Measurements from ENCODE around the gene PLEKHA4.

GRCh38 chr19:48883726-48884125 is 15.3 kb upstream of the PLEKHA4 start:
- TF ChIP-seq, protein P1, sequence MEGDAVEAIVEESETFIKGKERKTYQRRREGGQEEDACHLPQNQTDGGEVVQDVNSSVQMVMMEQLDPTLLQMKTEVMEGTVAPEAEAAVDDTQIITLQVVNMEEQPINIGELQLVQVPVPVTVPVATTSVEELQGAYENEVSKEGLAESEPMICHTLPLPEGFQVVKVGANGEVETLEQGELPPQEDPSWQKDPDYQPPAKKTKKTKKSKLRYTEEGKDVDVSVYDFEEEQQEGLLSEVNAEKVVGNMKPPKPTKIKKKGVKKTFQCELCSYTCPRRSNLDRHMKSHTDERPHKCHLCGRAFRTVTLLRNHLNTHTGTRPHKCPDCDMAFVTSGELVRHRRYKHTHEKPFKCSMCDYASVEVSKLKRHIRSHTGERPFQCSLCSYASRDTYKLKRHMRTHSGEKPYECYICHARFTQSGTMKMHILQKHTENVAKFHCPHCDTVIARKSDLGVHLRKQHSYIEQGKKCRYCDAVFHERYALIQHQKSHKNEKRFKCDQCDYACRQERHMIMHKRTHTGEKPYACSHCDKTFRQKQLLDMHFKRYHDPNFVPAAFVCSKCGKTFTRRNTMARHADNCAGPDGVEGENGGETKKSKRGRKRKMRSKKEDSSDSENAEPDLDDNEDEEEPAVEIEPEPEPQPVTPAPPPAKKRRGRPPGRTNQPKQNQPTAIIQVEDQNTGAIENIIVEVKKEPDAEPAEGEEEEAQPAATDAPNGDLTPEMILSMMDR (optimal IDR thresholded peaks at IDR 0.05 in 1 of 3, IDR thresholded peaks at IDR 0.05 in 1 of 3, conservative IDR thresholded peaks at IDR 0.05 in 1 of 3; ENCODE audit: extremely low read depth in 1 of 3, insufficient read depth in 2 of 3, low read length in 3 of 3), result no peak
- TF ChIP-seq EZH2 (IDR thresholded peaks at IDR 0.05; ENCODE audit: low read length), result no peak
